TTC549 (cell line): ENCODE data around the gene TUFT1.
"Not testable (repeated sequence)": the region's sequence is repeated elsewhere in the genome, so short reads cannot be mapped to it uniquely, and the experiment has no call there.

Source experiments
- FAIRE-seq: peaks from 2 replicates; lab custom pipeline; 2012; peaks lifted over from hg19 to GRCh38; lab: Jason Lieb, UNC

TUFT1 gene

DNA sequence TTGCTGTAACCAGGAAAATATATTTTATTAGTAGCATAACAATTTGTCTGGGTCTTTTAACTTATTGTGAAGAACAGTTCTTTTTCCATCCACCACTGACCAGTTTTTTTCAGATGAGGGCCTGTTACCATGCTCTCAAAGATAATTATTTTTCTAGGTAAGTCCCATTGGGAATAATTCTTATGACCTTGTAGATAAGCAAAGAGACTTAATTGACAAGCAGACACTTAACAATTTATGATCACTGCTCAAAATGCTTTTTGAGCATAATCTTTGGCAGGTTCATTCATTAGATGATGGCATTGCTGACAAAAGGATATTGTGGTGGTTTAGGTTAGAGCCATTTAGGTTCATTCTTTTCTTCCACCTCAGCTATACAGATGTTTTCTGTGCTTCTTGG lies 78.4 kb downstream of the TUFT1 start:
- FAIRE-seq: no peak

DNA sequence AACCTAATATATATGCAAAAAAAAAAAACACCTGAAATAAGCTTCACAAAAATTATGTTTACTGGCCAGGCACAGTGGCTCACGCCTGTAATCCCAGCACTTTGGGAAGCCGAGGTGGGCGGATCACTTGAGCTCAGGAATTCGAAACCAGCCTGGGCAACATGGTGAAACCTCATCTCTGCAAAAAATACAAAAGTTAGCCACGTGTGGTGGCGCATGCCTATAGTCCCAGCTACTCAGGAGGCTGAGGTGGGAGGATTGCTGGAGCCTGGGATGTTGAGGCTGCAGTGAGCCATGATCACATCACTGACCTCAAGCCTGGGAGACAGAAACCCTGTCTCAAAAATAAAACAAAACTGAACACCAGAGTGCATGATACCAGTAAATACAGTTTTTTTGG lies 78.9 kb downstream of the TUFT1 start:
- not testable (repeated sequence) for FAIRE-seq

DNA sequence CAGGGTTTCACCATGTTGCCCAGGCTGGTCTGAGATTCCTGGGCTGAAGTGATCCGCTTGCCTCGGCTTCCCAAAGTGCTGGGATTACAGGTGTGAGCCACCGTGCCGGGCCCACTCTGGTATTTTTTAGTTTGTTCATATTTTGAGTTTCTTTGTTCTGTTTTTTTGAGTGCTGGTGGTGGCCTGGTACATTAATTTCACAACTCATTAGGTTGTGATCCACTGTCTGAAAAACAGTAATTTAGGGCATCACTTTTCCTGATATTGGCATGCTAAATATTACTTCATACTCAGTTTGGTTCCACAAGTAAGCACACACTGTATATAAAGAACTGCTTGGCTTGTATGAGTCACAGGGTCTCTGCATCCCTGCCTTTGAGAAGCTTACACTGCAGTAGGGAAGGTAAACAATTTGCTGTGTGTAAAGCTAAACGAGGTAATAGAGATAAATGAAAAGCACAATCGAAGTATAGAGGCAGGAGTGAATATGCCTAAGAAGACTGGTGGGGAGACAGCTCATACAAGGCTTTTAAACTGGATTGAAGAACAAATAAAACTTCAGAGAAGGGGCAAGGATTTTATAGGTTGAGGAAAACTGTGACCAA lies 79.5 kb downstream of the TUFT1 start:
- FAIRE-seq: no peak

GRCh38 chr1:151620286-151620685 lies 80.2 kb downstream of the TUFT1 start:
- no peak for FAIRE-seq

- peak; percentile 62 for FAIRE-seq
These were observed 81.2 kb downstream of the TUFT1 start for GRCh38 chr1:151621351-151621750.

- FAIRE-seq: no peak
These were observed 84.7 kb downstream of the TUFT1 start for GRCh38 chr1:151624783-151625182.

GRCh38 chr1:151626740-151627334 lies 86.7 kb downstream of the TUFT1 start:
- no peak for FAIRE-seq

- peak; percentile 53 for FAIRE-seq
These were observed 89.2 kb downstream of the TUFT1 start for GRCh38 chr1:151629278-151629677.
